Right cardiac atrium (tissue), 5 donors: Measurements from ENCODE around the gene SMIM32. TPM values are rescaled to one million over a fixed set of nuclear protein-coding genes. Genes with fewer than 3 reads are reported as not detected.

Experiments
- ATAC-seq, 2 donors: fragments of 200-7000 bp; cut with Tn5 transposase; one replicate each; pipeline versions ENCODE4 v1.8.0 to v1.9.1; 2020; ENCODE audit warnings: moderate library complexity in 2 of 2, mild to moderate bottlenecking in 1 of 2
- DNase-seq, 3 donors: peaks; one replicate each; pipeline ENCODE4 v3.0.0-alpha.2; 2020
- H3K27ac ChIP-seq: one replicate; pipeline ENCODE4 v1.5.1; 2013; ENCODE audit warnings: mild to moderate bottlenecking, low read length, control low read depth, moderate library complexity
- H3K27me3 ChIP-seq: one replicate; pipeline ENCODE4 v1.6.1; 2013; ENCODE audit not compliant: control insufficient read depth, insufficient read depth
- H3K4me1 ChIP-seq: one replicate; pipeline ENCODE4 v1.6.1; 2013; ENCODE audit warnings: low read length; ENCODE audit not compliant: control insufficient read depth, insufficient read depth
- H3K4me3 ChIP-seq: one replicate; pipeline ENCODE4 v1.5.1; 2013; ENCODE audit warnings: low read length, control low read depth
- H3K9me3 ChIP-seq: one replicate; pipeline ENCODE4 v1.6.1; 2013; ENCODE audit warnings: low read length; ENCODE audit not compliant: control insufficient read depth
- WGBS: extraction: QIAGEN DNeasy Blood & Tissue Kit; methylation state at CpG from one replicate; pipeline ENCODE4 v1.1.7; 2013; 5-methylcytosine and 5-hydroxymethylcytosine counted together
- intact Hi-C, 4 donors: fragments of 100-400 bp; cut with DNase I; formaldehyde crosslinking; loops; one replicate each; pipeline versions ENCODE4 v1.11.0 to v1.14.0; 2022 to 2023
- polyA plus RNA-seq: library from polyadenylated mRNA; stranded (reverse); fragments of 200-250 nt; gene quantifications from one replicate; pipeline ENCODE4 v1.2.3, GENCODE V29; 2013
- total RNA-seq, 4 donors: library from RNA; stranded (reverse); fragmentation: NEBNext Ultra II Directional; extraction: Animal tissue kit (Norgen Biotek cat#: 25700); gene quantifications; one replicate each; pipeline ENCODE4 v1.2.1, GENCODE V29; 2021
- donor health status: healthy with polysubstance abuse.
- donor health status: DM: no; HTN: yes; CAD: no.
- donor health status: DM: no; HTN: no; CAD: no.
- donor health status: DM: no; HTN: yes; CAD: no; lungs with severe emphysema.
- donor health status: DM: yes; HTN: yes; CAD: no.

SMIM32 gene
- total and polyA plus RNA-seq, 5 donors = not detected

GRCh38 chr5:136147632-136148031, 45.3 kb downstream of the SMIM32 start:
- H3K9me3 ChIP-seq = no peaks in the 10 kb centered on the region
- ATAC-seq (no peak), DNase-seq (no peak)
- no peak overlapping the region for H3K27ac ChIP-seq
- intact Hi-C loops = no loop called here
- H3K4me1 ChIP-seq = peaks cover 1% of the 10 kb centered on the region
- no peaks in the 10 kb centered on the region for H3K27me3 ChIP-seq
- H3K4me3 ChIP-seq = no peak overlapping the region

- intact Hi-C loops = no loop called here
- DNase-seq = no peak
- 78% methylated on average over 3 of the region's 3 CpGs for WGBS
- no peaks in the 10 kb centered on the region for H3K27me3 ChIP-seq
- H3K9me3 ChIP-seq = no peaks in the 10 kb centered on the region
- H3K4me1 ChIP-seq = peaks cover 1% of the 10 kb centered on the region
- H3K27ac ChIP-seq = no peak overlapping the region
- no peak overlapping the region for H3K4me3 ChIP-seq
- ATAC-seq = no peak
These were observed 46.8 kb downstream of the SMIM32 start for GRCh38 chr5:136146201-136146600.

GRCh38 chr5:136145030-136145429, 47.9 kb downstream of the SMIM32 start:
- ATAC-seq (no peak), DNase-seq (no peak)
- H3K9me3 ChIP-seq = no peaks in the 10 kb centered on the region
- H3K4me1 ChIP-seq = peaks cover 1% of the 10 kb centered on the region
- no peak overlapping the region for H3K27ac ChIP-seq
- H3K4me3 ChIP-seq = no peak overlapping the region
- intact Hi-C loops = no loop called here
- 41% methylated on average over 2 of the region's 2 CpGs for WGBS
- H3K27me3 ChIP-seq = no peaks in the 10 kb centered on the region

- DNase-seq = no peak
- intact Hi-C loops = no loop called here
- Histone ChIP-seq H3K4me3 (no peak overlapping the region), H3K27ac (no peak overlapping the region), H3K27me3 (no peaks in the 10 kb centered on the region), H3K4me1 (peaks cover 4% of the 10 kb centered on the region), H3K9me3 (no peaks in the 10 kb centered on the region)
- ATAC-seq = no peak
- 72% methylated on average over 3 of the region's 3 CpGs for WGBS
These were observed 49.2 kb downstream of the SMIM32 start for GRCh38 chr5:136143763-136144162.

GRCh38 chr5:136143312-136143711, 49.6 kb downstream of the SMIM32 start:
- no peak overlapping the region for H3K4me3 ChIP-seq
- no peak for ATAC-seq
- 65% methylated on average over 6 of the region's 6 CpGs for WGBS

GRCh38 chr5:136141561-136141960, 51.4 kb downstream of the SMIM32 start:
- ATAC-seq (no peak), DNase-seq (no peak)
- no peaks in the 10 kb centered on the region for H3K27me3 ChIP-seq
- H3K9me3 ChIP-seq = no peaks in the 10 kb centered on the region
- H3K27ac ChIP-seq = no peak overlapping the region
- H3K4me3 ChIP-seq = no peak overlapping the region
- intact Hi-C loops = no loop called here
- H3K4me1 ChIP-seq = peaks cover 5% of the 10 kb centered on the region

More at GRCh38 chr5:136143312-136143711, 49.6 kb downstream of the SMIM32 start:
- Histone ChIP-seq H3K27me3 (no peaks in the 10 kb centered on the region), H3K27ac (no peak overlapping the region), H3K9me3 (no peaks in the 10 kb centered on the region), H3K4me1 (peaks cover 5% of the 10 kb centered on the region)
- intact Hi-C loops = no loop called here
- no peak for DNase-seq

Other genes starting within 250 kb of the SMIM32 start
- gene LECT2, start 238.2 kb downstream of the SMIM32 start, total RNA-seq = not detected
- not detected for gene LECT2, start 238.2 kb downstream of the SMIM32 start, polyA plus RNA-seq
- gene TGFBI, start 164.2 kb downstream of the SMIM32 start, total RNA-seq = 10 to 100 TPM; 41.6 to 60.4 (median 51.2) TPM
- 44.1 TPM for gene TGFBI, start 164.2 kb downstream of the SMIM32 start, polyA plus RNA-seq
- gene SMAD5, start 60.3 kb downstream of the SMIM32 start, total RNA-seq = 10 to 100 TPM; 43.9 to 62.9 (median 58.2) TPM
- gene SMAD5, start 60.3 kb downstream of the SMIM32 start, polyA plus RNA-seq = 8.7 TPM
- gene TRPC7, start 172.4 kb upstream of the SMIM32 start, total RNA-seq = not detected
- gene TRPC7, start 172.4 kb upstream of the SMIM32 start, polyA plus RNA-seq = not detected